KMS-11 (cell line): ENCODE results near the gene PLA2G2F.

Source experiments
- H2AFZ ChIP-seq: fragments of 200-600 bp; sonication (generic); 2 replicates; pipeline ENCODE4 v1.6.1; 2016; ENCODE audit warnings: antibody characterized with exemption, mixed run types, low read depth
- H3K27ac ChIP-seq: fragments of 200-600 bp; sonication (generic); 2 replicates; pipeline ENCODE4 v1.6.1; 2016; ENCODE audit warnings: mild to moderate bottlenecking, mixed run types
- H3K27me3 ChIP-seq: fragments of 200-600 bp; sonication (generic); 2 replicates; pipeline ENCODE4 v1.6.1; 2017; ENCODE audit warnings: mild to moderate bottlenecking, low read depth, mixed run types, moderate library complexity; ENCODE audit not compliant: insufficient read depth
- H3K36me3 ChIP-seq: fragments of 200-600 bp; sonication (generic); 2 replicates; pipeline ENCODE4 v1.6.1; 2017; ENCODE audit warnings: mild to moderate bottlenecking, mixed run types; ENCODE audit not compliant: insufficient read depth
- H3K4me1 ChIP-seq: fragments of 200-600 bp; sonication (generic); 2 replicates; pipeline ENCODE4 v1.6.1; 2016; ENCODE audit warnings: mild to moderate bottlenecking, low read depth, mixed run types; ENCODE audit not compliant: poor library complexity, severe bottlenecking
- H3K4me2 ChIP-seq: fragments of 200-600 bp; sonication (generic); 2 replicates; pipeline ENCODE4 v1.7.0; 2016; ENCODE audit warnings: mild to moderate bottlenecking, mixed run types
- H3K4me3 ChIP-seq: fragments of 200-600 bp; sonication (generic); IDR thresholded peaks from 2 replicates; pipeline ENCODE4 v1.6.1; 2017; ENCODE audit warnings: low read depth, low read length, mixed read lengths; ENCODE audit not compliant: insufficient read depth
- H3K79me2 ChIP-seq: fragments of 200-600 bp; sonication (generic); 2 replicates; pipeline ENCODE4 v1.6.1; 2016; ENCODE audit warnings: low read depth, mixed run types; ENCODE audit not compliant: insufficient read depth
- H3K9ac ChIP-seq: fragments of 200-600 bp; sonication (generic); 2 replicates; pipeline ENCODE4 v1.6.1; 2016; ENCODE audit warnings: mild to moderate bottlenecking, mixed run types
- H4K20me1 ChIP-seq: fragments of 200-600 bp; sonication (generic); 2 replicates; pipeline ENCODE4 v1.6.1; 2016; ENCODE audit warnings: mild to moderate bottlenecking, mixed run types; ENCODE audit not compliant: insufficient read depth
- CTCF ChIP-seq: fragments of 200-600 bp; sonication (generic); conservative IDR thresholded peaks from 2 replicates; pipeline ENCODE4 v1.6.1; 2017; ENCODE audit warnings: low read depth, mild to moderate bottlenecking, antibody characterized with exemption, low read length, moderate library complexity, mixed read lengths

Gene PLA2G2F

GRCh38 chr1:20187813-20188454 is 48.8 kb downstream of the PLA2G2F start:
- no peak overlapping the region for H3K27ac ChIP-seq
- peaks cover 55% of the 10 kb centered on the region for H3K27me3 ChIP-seq
- H3K4me1 ChIP-seq, result no peaks in the 10 kb centered on the region
- TF ChIP-seq CTCF, result no peak
- no peak overlapping the region for H3K4me2 ChIP-seq
- H4K20me1 ChIP-seq, result no peaks in the 10 kb centered on the region
- H3K36me3 ChIP-seq, result no peaks in the 10 kb centered on the region
- H3K4me3 ChIP-seq, result no peak overlapping the region
- no peak overlapping the region for H2AFZ ChIP-seq
- H3K9ac ChIP-seq, result no peak overlapping the region
- H3K79me2 ChIP-seq, result no peaks in the 10 kb centered on the region

- no peak overlapping the region for H3K4me2 ChIP-seq
- H3K27ac ChIP-seq, result no peak overlapping the region
- no peaks in the 10 kb centered on the region for H3K36me3 ChIP-seq
- TF ChIP-seq CTCF, result no peak
- H3K79me2 ChIP-seq, result no peaks in the 10 kb centered on the region
- H2AFZ ChIP-seq, result no peak overlapping the region
- peaks cover 60% of the 10 kb centered on the region for H3K27me3 ChIP-seq
- no peak overlapping the region for H3K4me3 ChIP-seq
- no peak overlapping the region for H3K9ac ChIP-seq
- H3K4me1 ChIP-seq, result no peaks in the 10 kb centered on the region
- no peaks in the 10 kb centered on the region for H4K20me1 ChIP-seq
Observed at GRCh38 chr1:20188455-20188817, 49.3 kb downstream of the PLA2G2F start.

- no peak for TF ChIP-seq CTCF
- Histone ChIP-seq H4K20me1 (no peaks in the 10 kb centered on the region), H3K27ac (no peak overlapping the region), H3K4me2 (no peak overlapping the region), H3K9ac (no peak overlapping the region), H3K4me3 (no peak overlapping the region), H2AFZ (no peak overlapping the region), H3K36me3 (no peaks in the 10 kb centered on the region), H3K27me3 (peaks cover 62% of the 10 kb centered on the region), H3K79me2 (no peaks in the 10 kb centered on the region), H3K4me1 (no peaks in the 10 kb centered on the region)
Observed at GRCh38 chr1:20189664-20190063, 50.5 kb downstream of the PLA2G2F start.

- Histone ChIP-seq H4K20me1 (no peaks in the 10 kb centered on the region), H3K4me3 (no peak overlapping the region), H3K27me3 (peaks cover 61% of the 10 kb centered on the region), H2AFZ (no peak overlapping the region), H3K4me2 (no peak overlapping the region), H3K4me1 (no peaks in the 10 kb centered on the region), H3K36me3 (no peaks in the 10 kb centered on the region), H3K9ac (no peak overlapping the region), H3K27ac (no peak overlapping the region), H3K79me2 (no peaks in the 10 kb centered on the region)
- no peak for TF ChIP-seq CTCF
Observed at GRCh38 chr1:20190256-20191160, 51.4 kb downstream of the PLA2G2F start.
